Cortex of kidney (tissue), 1 donor: Measurements from ENCODE around the gene PSKH1.
"Not testable (repeated sequence)": the region's sequence is repeated elsewhere in the genome, so short reads cannot be mapped to it uniquely, and the experiment has no call there.

Experiments
- DNase-seq: peaks from one replicate; lab custom pipeline; 2025; lab: John Stamatoyannopoulos, UW

The PSKH1 gene

GRCh38 chr16:67924140-67924906 is 31.3 kb downstream of the PSKH1 start:
- no peak for DNase-seq

DNA sequence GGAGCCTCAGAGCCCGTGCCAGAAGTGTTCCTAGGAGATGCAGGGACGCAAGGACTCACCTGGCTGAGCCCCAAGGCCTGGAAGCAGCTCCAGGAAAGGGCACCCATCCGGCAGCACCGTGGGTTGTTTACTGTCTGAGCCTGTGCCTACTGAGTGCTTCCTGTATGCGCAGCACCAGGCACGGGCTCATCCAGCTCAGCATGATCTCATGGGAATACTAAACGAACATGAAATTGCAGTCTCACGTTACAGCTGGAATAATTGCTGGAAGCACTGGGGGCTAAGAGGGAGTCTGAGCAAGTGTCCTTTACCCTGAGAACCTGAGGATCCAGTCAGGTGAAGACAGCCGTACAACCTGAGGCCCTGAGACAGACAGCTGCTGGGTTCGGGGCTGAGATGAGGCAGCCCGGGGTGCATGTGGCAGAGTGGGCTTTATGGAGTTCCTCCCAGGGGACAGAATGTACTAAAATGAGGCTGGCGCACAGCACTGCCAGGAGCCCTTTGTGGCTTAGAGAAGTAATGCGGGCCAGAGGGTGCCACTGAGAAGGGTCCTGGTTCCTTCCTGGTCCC is 33.2 kb downstream of the PSKH1 start:
- no peak for DNase-seq

- DNase-seq = no peak
Observed at GRCh38 chr16:67927131-67927941, 34.3 kb downstream of the PSKH1 start.

DNA sequence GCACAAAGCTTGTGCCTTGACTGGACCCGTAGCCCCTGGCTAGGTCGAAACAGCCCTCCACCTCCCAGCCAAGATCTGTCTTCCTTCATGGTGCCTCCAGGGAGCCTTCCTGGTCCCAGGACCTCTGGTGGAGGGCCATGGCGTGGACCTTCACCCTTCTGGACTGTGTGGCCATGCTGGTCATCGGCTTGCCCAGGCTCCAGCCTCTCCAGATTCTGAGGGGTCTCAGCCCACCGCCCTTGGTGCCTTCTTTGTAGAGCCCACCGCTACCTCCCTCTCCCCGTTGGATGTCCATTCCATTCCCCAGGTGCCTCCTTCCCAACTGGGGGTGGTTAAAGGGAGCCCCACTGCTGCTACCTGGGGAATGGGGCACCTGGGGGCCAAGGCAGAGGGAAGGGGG is 35.1 kb downstream of the PSKH1 start:
- no peak for DNase-seq

DNA sequence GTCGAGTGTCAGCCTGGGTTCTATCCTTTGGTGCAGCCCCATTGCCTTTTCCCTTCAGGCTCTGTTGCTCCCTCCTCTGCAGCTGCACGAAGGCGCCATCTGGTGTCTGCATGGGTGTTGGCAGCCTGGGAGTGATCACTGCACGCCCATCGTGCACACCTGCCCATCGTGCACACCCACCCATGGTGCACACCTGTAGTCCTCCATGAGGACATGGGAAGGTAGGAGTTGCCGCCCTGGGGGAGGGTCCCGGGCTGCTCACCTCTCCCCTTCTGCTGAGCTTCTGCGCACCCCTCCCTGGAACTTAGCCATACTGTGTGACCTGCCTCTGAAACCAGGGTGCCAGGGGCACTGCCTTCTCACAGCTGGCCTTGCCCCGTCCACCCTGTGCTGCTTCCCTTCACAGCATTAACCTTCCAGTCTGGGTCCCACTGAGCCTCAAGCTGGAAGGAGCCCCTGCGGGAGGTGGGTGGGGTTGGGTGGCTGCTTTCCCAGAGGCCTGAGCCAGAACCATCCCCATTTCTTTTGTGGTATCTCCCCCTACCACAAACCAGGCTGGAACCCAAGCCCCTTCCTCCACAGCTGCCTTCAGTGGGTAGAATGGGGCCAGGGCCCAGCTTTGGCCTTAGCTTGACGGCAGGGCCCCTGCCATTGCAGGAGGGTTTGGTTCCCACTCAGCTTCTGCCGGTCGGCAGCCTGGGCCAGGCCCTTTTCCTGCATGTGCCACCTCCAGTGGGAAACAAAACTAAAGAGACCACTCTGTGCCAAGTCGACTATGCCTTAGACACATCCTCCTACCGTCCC is 35.7 kb downstream of the PSKH1 start:
- no peak for DNase-seq

- no peak for DNase-seq
Observed at GRCh38 chr16:67930191-67930590, 37.1 kb downstream of the PSKH1 start.

DNA sequence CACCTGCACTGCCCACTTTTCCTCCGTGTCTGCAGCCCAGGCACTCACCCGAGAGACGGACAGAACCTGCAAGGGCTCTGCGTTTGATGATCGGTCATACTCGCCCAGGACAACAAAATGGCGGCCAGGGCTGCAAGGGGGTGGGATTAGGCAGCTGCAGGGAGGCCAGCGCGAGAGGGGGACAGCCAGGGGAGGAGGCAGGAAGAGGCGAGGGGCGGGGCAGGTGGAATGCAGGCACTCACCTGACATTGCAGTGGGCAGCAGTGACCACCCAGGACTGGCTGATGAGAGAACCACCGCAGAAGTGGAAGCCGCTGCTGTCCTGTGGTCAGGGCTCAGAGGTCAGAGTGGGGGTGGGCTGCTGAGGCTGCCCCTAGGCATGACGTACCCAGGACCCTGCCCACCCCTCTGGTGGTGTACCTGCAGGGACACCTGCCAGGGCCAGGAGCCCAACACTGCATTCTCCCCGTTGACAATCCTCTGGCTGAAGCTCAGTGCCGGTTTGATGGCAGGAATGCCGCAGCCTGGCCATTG is 37.7 kb downstream of the PSKH1 start:
- DNase-seq = no peak

GRCh38 chr16:67931712-67932461 is 38.8 kb downstream of the PSKH1 start, which contains the start of gene CTRL:
Gene CTRL, minus strand, starts transcription at chr16:67931862. Its CDS starts 10 bp downstream, at chr16:67931852.
- no peak for DNase-seq

DNA sequence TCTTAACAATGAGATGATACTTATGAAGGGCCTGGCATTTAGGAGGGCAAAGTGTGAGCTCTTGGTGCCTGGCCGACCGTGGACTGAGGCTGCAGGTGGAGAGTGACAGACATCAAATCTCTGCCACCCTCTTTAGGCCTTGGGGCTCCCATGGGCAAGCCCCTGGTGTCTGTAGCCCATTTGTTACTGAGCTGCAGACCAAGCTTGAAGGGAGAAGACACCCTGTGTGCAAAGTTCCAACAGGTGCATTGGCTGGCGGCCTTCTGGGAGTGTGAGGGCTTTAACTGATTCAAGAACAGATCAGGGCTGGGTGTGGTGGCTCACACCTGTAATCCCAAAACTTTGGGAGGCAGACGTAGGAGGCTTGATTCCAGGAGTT is 39.4 kb downstream of the PSKH1 start:
- DNase-seq = no peak

- no peak for DNase-seq
Observed at GRCh38 chr16:67933805-67934204, 40.8 kb downstream of the PSKH1 start.

DNA sequence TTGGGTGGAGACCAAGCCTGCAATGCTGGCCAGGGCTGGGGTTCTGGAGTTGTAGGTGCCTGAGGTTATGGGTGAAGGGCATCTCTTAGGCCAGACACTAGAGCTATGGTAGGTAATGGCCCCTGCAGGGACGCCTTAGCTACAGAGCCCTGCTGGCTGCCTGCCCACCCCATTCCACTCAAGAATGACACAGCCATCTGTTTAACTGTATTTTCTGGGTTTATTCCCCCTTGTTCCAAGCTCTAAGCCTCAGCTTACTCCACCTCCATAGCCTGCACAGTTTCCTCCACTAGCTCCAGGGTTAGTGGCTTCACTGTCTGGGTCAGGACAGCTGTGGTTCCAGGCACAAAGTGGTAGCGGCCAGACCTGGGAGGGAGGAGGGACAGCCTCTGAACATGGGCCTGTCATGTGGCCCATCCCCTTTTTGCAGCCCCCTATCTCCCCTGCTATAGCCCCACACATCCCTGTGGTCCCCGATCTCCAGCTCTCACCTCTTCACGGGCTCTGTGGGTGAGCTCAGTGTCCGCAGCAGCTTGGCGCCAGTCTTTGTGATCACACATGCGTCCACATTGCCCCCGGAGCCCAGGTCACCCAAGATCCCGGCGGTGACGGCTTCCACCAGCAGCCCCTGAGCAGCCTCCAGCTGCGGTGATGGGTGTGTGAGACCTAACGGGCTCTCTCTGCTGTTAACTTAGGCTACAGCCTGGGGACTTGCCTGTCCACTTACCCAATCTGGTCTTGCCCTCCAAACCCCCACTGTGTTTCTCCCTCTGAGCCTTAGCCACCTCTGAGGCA is 41.4 kb downstream of the PSKH1 start:
- DNase-seq = no peak

DNA sequence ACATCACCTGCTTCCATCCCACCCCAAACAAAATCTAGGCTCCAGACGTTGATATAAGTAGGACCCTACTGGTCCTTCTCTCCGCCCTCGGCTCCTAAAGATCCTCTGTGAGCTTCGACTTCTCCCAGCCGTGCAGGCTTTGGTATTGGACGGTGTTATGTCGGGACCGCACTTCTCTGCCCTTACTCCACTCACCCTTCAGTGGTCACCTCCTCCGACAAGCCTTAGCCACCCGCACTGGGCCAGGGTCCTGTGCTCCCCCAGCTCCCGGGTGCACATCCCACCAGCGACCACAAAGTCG is 42.0 kb downstream of the PSKH1 start:
- DNase-seq = no peak

- peak; percentile 33 for DNase-seq
Observed at GRCh38 chr16:67935402-67936123, 42.5 kb downstream of the PSKH1 start.

DNA sequence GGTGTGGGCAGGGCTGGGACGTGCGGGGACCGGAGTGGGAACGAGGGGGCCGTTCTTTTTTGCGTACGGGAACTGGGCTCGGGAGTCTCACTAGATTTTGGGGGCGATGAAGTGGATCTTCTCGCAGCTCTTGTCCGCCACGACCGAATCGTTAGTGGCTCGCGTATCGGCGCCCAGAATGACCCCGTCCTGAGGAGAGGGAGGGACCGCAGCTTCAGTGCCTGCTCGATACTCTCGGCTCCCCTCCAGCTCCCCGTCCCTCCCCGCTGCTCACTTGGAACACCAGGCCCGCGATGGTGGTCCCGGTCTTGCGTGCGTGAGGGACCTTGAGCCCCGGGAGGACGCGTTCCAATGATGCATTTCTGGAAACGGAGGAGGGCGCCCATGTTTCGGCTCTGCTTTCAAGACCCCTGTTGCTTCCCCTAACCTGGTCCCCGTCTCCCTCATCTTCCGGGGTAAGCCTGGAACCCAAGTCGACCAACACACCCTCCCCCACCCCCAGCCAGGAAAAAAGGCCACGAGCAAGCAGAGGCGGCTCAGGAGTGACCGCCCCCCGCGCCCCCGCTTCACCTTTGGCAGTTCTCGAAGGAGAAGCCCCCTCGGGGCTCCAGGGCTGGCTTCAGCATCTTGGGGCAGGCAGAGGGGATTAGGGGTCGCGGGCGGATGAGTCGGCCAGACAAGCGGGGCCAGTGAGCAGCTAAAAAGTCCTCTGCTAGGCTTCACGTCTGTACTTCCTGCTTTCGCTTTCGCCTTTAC is 43.2 kb downstream of the PSKH1 start, which contains the start of gene PSMB10:
Gene PSMB10 (minus strand): TSS at position 727 of the 756 bp plus-strand sequence. CDS start 101 bp downstream, at position 626.
- no peak for DNase-seq

DNA sequence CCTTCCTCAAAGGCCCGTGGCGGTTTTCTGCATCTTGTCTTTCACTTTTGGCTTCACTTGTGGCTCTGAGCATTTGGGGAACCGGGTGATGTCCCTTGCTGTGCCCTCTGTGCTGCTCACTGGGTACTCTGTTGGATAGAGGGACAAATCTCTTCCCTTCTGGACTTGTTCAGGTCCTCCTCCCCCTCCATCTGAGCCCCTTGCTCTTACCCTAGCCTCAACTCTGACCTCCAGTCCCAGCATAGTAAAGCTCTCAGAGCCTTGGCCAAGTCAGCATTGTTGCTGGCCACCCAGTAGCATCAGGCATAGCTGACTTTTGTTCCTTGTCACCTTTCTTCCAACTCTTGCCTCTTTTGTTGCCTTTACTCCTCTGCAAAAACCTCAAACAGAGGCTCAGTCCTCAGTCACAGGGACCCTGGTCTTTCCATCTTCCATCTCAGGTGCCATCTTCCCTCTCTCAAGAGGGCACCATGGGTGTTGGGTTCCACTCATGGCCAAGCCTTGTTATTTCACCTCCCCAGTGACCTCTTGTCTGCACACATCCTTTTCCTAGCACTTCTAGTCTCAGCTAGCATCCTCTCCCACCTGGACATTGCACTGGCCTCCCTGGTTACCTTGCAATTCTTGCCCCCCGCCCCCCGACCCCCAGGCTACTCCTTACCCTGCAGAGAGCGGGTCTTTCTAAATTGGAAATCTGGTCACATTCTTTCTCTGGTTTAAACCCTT is 44.0 kb downstream of the PSKH1 start:
- no peak for DNase-seq

DNA sequence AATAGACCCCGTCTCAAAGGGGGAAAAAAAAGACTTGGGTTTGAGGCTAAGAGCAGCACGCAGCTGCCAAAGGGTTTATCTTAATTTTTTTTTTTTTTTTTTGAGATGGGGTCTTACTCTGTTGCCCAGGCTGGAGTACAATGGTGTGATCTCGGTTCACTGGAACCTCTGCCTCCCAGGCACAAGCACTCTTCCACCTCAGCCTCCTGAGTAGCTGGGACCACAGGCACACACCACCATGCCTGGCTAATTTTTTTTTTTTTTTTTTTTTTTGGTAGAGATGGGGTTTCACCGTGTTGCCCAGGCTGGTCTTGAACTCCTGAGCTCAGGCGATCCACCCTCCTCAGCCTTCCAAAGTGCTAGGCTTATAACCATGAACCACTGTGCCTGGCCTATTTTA is 44.7 kb downstream of the PSKH1 start:
- not testable (repeated sequence) for DNase-seq

DNA sequence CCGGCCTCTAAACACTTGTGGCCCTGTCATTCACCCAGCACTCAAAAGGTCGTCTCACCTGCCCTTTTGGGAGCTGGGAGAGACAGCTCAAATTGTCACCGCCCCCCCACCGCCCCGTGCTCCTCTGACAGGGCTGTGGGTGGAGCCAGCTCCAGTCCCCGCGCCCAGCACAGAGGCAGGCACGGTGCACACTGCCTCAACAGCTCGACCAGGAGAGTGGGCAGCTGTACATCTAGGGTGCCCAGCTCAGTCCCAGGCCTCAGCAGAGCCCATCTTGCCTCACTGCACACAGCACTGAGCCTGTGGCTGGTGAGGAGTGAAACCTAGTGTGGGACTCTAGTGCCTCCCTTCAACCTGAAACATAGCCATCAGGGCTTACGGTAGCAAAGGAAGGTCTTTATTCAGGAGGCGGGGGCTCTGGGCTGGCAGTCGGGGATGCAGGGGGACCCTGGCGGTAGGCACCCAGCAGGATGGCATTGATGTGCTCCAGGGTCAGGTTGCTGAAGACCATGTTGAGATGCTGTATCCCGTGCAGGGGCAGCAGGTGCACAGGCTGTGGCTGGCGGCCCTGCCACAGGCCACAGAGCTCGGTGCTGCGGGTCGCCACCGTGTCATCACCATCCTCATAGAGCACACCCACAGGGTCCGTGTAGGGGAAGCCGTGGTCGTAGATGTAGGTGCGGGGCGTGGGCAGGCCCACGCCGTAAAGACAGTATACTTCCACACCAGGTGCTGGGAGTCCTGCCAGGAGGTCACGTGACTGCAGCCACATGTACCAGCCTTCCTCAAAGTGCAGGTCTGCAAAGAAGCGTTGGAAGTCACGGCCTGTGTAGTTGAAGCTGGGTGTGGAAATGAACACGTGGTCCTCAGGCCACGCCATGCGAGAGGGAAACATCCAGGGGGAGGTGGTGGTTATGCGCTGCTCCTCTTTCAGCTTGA is 46.7 kb downstream of the PSKH1 start:
- DNase-seq = no peak
